Activated CD4-positive, CD25-positive, alpha-beta regulatory T cell treated with anti-CD3 and anti-CD28 coated beads, Interleukin-2, amount 50 U/mL, for 72 hours (primary cell): ENCODE measurements around the gene GIPR.
"Not testable (repeated sequence)": the region's sequence is repeated elsewhere in the genome, so short reads cannot be mapped to it uniquely, and the experiment has no call there.

Experiments used
- DNase-seq: peaks from one replicate; pipeline ENCODE4 v3.0.0; 2021

GIPR gene

DNA sequence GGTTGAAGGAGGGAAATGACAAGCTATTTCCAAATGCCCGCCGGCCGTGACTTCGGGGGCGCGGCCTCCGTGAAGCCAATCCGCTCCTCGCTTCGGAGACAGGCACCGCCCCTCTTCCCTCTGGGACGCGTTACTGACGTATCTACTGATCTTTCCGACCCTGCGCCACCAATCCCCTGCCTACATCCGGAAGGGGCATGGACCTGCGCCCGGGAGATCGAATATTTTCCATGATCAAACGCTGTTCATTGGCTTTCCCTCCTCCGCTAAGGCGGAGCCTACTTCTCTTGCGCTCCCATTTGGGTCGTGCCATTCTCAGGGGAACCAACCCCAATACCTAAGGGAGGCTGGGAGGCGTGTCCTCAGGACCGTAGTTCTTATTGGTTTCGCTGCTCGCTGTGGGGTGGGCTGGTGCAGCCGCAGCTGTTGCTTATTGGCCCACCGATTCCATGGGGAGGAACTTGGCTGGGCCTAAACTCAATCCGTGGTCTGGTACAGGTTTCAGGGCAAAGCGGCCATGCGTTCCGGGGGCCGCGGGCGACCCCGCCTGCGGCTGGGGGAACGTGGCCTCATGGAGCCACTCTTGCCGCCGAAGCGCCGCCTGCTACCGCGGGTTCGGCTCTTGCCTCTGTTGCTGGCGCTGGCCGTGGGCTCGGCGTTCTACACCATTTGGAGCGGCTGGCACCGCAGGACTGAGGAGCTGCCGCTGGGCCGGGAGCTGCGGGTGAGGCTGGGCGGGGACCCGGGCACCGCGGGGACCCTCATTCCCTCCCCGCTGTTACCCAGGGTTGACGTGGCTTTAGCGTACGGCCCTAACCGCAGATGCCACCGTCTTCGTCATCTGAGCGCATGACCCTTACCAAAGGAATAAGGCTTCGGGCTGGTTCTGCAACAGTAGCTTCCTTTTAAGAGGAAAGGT, 24.4 kb downstream of the GIPR start, which contains the start of gene QPCTL:
Gene QPCTL (plus strand): TSS at position 480 of the 919 bp plus-strand sequence. CDS start 38 bp downstream, at position 518.
- DNase-seq, result peak; percentile 93

- DNase-seq, result peak; percentile 82
These were observed 25.2 kb downstream of the GIPR start for GRCh38 chr19:45693106-45693788.

DNA sequence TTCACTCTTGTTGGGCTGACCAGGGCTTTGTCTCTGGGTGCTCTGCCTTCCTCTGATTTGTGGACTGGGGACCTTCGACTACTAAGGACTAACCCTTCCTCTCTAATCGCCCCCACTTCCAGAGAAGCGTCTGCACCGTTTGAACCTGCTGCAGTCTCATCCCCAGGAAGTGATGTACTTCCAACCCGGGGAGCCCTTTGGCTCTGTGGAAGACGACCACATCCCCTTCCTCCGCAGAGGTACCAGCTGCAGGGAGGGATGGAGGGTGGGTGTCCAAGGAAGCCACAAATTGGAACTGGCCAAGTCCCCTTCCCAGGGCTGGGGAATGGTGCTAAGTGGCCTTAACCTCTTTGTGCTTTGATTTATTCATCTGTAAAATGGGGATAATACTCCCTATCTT, 33.7 kb downstream of the GIPR start:
- no peak for DNase-seq

- no peak for DNase-seq
These were observed 37.1 kb downstream of the GIPR start for GRCh38 chr19:45705115-45705514.

- no peak for DNase-seq
These were observed 37.8 kb downstream of the GIPR start for GRCh38 chr19:45705710-45706415.

DNA sequence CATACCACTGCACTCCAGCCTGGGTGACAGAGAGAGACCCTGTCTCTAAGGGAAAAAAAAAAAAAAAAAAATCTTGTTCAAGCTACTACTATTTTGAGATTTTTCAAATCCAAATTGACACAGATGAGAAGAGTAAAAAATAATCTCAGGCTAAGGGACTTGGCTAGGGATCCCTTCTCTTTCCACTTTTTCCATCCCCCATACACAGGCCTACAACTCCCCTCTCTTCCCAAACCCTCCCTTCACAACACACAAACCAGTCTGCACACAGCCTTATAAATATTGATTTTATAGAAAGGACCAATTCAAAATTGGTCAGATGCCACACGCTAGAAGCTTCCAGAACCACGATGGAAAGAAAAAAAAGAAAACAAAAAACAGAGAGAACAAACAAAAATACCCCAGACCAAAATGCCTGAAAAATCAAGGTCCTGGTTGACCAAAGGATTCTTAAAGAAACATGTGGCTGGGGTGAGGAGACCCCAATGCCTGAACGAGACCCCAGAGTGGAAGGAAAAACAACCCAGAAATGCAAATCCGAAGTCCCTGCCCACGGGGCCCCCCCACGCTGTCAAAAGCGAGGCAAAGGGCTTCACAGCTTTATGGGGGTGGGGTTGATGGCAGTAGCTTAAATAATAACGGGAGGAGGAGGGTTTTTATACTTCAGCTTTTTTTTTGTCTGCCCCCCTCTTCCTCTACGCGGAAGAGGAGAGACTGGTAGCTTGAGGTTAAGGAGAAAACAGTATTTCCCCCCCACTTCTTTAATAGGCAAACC, 42.5 kb downstream of the GIPR start:
- DNase-seq, result no peak

DNA sequence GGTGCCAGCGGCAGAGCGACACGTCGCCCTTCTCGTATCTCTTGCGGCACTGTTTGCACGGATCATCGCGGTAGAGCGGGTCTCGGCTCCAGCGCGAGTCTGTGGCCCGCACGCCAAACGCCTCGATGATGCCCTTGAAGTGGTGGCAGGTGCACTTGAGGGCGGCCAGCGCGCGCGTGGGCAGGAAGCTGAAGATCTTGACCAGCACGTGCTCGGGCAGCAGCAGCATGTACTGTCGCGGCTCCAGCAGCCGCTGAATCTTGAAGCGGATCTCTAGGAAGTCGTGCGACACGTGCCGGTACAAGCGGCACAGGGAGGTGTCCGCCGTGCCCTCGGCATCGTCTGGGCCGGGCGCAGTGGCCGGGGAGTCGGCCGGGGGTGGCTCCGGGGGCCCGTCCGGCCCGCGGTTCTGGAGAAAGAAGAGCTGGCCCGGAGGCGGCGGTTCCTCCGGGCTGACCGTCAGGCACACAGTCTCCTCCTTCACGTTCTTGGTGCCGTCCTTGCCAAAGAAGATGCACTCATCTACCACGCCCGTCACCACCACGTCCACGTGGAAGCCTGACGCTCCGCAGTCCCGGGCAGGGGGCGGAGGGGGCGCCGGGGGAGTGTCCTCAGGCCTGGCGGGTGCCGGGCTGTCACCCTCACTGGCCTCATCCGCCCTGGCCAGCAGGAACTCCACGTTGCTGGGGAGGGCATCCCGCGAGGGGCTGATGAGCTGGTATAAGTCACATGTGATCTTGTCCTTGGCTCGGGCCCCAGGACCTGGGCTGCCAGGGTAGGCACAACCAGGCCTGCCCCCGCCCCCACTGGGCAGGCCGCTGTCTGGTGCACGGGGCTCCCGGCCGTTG, 44.1 kb downstream of the GIPR start:
- no peak for DNase-seq

DNA sequence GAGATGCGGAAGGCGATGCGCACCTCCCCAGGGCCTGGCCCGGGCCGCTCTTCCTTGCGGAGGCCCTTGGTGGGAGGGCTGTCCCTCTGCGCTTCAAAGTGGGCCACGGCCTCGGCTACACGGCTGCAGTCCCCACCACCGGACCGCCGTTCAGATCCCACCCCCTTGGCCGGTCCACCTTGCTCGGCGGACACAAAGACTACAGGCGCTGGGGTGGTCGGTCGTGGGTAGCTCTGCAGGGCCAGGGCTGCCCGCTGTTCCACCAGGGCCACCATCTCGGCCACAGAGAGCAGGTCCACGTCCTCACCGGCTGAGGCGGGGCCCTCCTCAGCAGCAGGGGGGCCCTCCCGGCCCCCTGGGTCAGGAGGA, 44.7 kb downstream of the GIPR start:
- DNase-seq, result no peak

- no peak for DNase-seq
These were observed 45.1 kb downstream of the GIPR start for GRCh38 chr19:45713141-45713540.

- DNase-seq, result no peak
These were observed 47.1 kb downstream of the GIPR start for GRCh38 chr19:45715139-45715538.

DNA sequence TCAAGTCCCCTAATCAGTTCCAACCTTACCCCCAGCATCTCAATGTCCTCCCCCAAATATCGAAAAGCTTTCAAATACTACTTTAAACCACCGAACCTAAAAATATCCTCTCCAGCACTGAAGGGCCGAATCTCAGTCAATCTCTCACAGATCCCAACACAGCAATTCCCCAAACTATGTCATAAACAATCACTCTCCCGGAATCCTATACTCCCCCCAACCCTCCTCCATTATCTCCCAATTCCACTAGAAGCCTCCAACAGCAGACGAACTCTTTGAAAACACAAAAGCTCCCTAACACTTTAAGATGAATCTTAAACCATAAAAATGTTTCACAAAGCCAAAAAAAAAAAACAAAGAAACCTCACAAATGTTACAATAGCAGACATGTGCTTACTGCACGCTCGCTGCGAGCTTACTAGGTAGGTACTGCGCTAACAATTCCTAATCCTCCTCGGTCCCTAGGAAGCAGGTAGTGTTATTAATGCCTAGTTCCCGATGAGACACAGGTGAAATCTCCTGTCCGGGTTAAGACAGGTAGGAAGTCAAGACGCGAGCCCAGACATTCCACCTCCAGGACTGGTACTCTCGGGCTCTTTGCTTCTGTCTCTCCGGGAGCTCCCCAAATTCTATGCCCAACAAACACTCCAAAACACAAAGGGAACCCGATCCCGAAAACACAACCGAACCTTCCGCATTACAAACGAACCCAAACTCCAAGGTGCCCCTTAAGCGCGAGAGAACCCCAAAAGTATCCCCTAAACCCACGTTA, 48.5 kb downstream of the GIPR start:
- DNase-seq, result no peak

- DNase-seq, result peak; percentile 94
These were observed 49.3 kb downstream of the GIPR start for GRCh38 chr19:45717131-45717982.

GRCh38 chr19:45717983-45718650, 50.1 kb downstream of the GIPR start:
- no peak for DNase-seq

- not testable (repeated sequence) for DNase-seq
These were observed 52.0 kb downstream of the GIPR start for GRCh38 chr19:45720065-45720464.

DNA sequence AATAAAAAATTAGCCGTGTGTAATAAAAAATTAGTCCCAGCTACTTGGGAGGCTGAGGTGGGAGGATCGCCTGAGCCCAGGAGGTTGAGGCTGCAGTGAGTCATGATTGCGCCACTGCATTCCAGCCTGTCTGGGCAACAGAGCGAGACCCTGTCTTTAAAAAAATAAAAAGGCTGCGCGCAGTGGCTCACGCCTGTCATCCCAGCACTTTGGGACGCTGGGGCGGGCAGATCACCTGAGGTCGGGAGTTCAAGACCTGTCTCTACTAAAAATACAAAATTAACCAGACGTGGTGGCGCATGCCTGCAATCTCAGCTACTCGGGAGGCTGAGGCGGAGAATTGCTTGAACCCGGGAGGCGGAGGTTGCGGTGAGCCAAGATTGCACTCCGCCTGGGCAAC, 60.7 kb downstream of the GIPR start:
- DNase-seq, result not testable (repeated sequence)

DNA sequence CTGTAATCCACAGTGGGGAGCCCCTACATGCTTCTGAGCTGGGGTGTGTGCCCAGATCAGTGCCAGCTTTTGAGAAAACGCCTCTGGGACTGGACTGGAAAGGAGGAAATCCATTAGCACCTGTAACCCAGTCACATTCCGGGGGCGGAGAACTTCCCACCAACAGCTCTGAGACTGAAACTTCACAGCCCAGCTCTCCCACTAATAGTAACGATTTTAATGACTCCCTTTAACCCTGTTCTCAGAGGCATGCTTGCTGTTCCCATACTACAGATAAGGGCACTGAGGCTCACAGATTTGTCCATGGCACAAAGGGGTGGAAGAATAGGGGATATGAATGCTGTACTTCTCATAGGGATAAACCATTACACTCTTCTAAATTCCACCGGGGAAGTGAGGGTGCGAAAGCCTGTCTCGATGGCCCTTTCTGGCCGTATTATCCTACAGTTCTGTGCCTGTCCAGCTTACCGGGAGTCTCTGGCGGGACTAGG, 61.8 kb downstream of the GIPR start:
- DNase-seq, result no peak

GRCh38 chr19:45730368-45731288, 62.6 kb downstream of the GIPR start, which contains the start of gene FBXO46:
Gene FBXO46 (minus strand): TSS chr19:45730896. CDS start chr19:45713495, 17,401 bp downstream.
- peak; percentile 86 for DNase-seq
